ENCODE results near the gene PABPC4L. TPM values are rescaled to one million over a fixed set of nuclear protein-coding genes. Genes with fewer than 3 reads are reported as not detected.

The PABPC4L gene
- 1 to 10 TPM in 1 of 2 donors, under 1 TPM in 1; 0.87 to 1.0 TPM for total RNA-seq
- 0.75 TPM for polyA plus RNA-seq (ENCODE audit: insufficient read depth, low read depth, low replicate concordance)
- long read RNA-seq, donor 1, full-length matches to known transcripts = 3 of 3 reads
- long read RNA-seq, donor 1, partial matches to known transcripts = 0 of 3 reads
- long read RNA-seq, donor 1, other reads (novel, unspliced or antisense) = 0 of 3 reads
- long read RNA-seq, donor 2, full-length matches to known transcripts = 1 of 1 reads
- long read RNA-seq, donor 2, partial matches to known transcripts = 0 of 1 reads
- long read RNA-seq, donor 2, other reads (novel, unspliced or antisense) = 0 of 1 reads

DNA sequence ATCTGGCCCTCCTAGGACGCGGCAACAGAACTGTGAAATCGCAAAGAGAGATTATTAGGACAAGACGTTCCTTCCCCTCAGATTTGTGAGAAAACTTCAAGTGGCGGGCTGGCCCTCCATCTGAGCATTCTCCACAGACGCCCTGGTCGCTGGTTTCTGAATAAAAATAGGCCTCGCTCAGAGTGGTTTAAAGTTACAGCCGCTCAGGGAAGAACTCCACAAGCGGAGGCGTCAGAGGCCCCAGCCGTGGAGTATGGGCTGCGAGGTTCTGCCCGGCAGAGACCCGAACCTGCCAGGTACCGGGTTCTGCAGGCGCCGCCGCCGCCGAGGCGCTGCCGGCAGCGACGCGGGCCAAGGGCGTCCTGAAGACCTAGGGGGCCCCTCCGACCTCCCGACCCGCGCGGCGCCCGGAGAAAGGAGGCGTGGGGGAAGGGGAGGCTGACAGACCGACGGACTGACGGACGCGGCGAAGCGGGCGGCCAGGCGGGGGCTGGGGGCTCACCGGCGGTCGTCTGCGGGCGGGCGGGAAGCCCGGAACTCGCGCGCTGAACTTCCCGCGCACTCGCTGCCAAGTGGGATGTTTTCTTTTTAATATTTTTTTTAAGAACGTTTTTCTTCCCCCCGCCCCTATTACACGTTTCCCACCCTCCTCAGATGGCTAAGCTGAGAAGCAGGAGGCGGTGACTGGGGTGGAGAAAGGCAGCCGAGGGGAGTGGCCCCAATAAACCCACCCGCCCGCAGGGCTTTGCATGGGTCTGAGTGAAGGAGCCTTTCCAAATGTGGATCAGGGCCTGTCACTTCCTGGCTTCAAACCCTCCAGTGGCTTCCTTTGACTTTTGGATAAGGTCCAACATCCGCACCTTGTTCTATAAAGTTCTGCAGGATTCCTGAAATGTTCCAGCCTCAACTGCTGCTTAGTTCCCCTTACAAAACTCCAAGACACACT, at the start of gene PABPC4L:
Gene PABPC4L (minus strand): TSS at position 574 of the 946 bp plus-strand sequence. CDS start 770 bp downstream, outside the sequence.
- DNase-seq = peak; percentile 32
- peaks cover 4% of the 10 kb centered on the region for H3K4me1 ChIP-seq
- H3K27ac ChIP-seq = peak within 1 kb of the TSS; percentile 64 to 70
- peak within 1 kb of the TSS; percentile 62 to 77 for H3K4me3 ChIP-seq
- no peaks in the 10 kb centered on the region for H3K36me3 ChIP-seq (ENCODE audit: low read depth, missing control alignments)
- no peaks in the 10 kb centered on the region for H3K9me3 ChIP-seq
- intact Hi-C loops (cut with DNase I; ENCODE audit: low total_unique reads) = no loop called here
- WGBS, 2 donors = 0 to 3% methylated on average over 35 to 59 of the region's 65 CpGs
- no peaks in the 10 kb centered on the region for H3K27me3 ChIP-seq
- no peak for TF ChIP-seq POLR2A (IDR thresholded peaks at IDR 0.05)
- TF ChIP-seq, protein P1, sequence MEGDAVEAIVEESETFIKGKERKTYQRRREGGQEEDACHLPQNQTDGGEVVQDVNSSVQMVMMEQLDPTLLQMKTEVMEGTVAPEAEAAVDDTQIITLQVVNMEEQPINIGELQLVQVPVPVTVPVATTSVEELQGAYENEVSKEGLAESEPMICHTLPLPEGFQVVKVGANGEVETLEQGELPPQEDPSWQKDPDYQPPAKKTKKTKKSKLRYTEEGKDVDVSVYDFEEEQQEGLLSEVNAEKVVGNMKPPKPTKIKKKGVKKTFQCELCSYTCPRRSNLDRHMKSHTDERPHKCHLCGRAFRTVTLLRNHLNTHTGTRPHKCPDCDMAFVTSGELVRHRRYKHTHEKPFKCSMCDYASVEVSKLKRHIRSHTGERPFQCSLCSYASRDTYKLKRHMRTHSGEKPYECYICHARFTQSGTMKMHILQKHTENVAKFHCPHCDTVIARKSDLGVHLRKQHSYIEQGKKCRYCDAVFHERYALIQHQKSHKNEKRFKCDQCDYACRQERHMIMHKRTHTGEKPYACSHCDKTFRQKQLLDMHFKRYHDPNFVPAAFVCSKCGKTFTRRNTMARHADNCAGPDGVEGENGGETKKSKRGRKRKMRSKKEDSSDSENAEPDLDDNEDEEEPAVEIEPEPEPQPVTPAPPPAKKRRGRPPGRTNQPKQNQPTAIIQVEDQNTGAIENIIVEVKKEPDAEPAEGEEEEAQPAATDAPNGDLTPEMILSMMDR (IDR thresholded peaks at IDR 0.05) = no peak

DNA sequence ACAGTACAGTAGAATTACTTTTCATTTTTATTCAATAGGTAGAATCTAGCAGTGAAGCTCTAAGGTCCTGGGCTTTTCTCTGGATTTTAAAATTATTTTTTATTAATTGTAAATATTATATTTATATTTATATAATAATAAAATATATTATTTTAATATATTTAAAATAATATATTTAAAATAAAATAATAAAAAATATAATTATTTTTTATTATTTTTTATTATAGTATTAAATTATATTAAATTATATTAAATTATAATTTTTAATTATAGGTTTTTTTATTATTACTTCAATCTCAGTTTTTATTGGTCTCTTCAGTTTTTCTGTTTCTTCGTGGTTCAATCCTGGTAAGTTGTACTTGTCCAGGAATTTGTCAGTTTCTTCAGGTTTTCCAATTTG, 49.7 kb upstream of the PABPC4L start:
- Histone ChIP-seq H3K36me3 (ENCODE audit: low read depth, missing control alignments) (no peaks in the 10 kb centered on the region), H3K27ac (no peak overlapping the region), H3K9me3 (no peaks in the 10 kb centered on the region), H3K4me3 (no peak overlapping the region), H3K27me3 (no peaks in the 10 kb centered on the region), H3K4me1 (no peaks in the 10 kb centered on the region)
- 83 to 93% methylated on average over 1 of the region's 1 CpG for WGBS, 2 donors
- no peak for DNase-seq
- TF ChIP-seq POLR2A (IDR thresholded peaks at IDR 0.05) = no peak
- TF ChIP-seq, protein P1 (IDR thresholded peaks at IDR 0.05) = no peak
- intact Hi-C loops (cut with DNase I; ENCODE audit: low total_unique reads) = no loop called here

DNA sequence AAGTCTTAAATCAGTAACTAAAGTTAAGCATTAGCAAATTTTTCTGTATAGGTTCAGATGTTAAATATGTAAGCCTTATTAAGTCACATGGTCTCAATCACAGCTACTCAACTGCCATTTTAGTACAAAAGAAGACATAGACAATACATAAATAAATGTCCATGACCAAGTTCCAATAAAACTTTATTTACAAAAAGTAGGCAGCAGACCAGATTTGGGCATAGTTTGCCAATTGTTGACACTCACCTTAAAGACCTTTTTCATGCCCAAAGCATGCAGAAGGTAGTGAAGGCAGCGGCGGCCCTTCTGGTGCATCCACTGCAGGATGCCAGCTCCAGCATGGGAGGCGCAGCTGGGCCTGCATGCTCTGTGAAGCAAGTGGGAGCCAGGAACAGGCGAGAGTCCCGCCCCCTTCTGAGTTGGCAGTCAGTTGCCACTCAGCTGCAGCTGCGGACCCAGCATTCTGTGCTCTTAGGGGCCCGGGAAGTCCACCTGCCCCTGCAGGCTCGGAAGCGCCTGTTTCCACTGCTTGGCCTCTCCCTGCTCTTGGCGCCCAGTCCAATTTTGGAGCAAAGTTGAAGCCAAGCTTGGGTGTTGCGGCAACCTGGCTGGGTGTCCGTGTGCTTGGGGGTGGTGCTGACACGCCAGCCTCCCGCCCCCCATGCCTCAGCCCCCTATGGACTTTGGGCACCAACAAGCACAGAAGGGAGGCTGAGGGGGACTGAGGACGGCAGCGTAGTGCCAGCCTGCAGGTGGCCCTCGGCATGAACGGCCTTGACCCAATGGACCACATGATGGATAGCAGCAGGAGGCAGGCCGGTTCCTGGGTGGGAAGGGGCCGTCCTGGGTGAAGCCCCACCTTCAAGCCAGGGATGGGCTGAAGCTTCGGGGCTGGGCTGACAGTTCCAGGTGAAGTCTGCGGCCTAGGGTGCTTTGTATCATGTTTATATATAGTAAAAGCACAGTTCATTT, 42.4 kb upstream of the PABPC4L start:
- peak overlapping the region in 1 of 2 donors; percentile 5 for H3K4me3 ChIP-seq
- no peaks in the 10 kb centered on the region for H3K27me3 ChIP-seq
- TF ChIP-seq POLR2A (IDR thresholded peaks at IDR 0.05) = no peak
- TF ChIP-seq, protein P1 (IDR thresholded peaks at IDR 0.05) = no peak
- H3K27ac ChIP-seq = no peak overlapping the region
- intact Hi-C loops (cut with DNase I; ENCODE audit: low total_unique reads) = no loop called here
- DNase-seq = peak; percentile 23
- no peaks in the 10 kb centered on the region for H3K9me3 ChIP-seq
- H3K36me3 ChIP-seq (ENCODE audit: low read depth, missing control alignments) = no peaks in the 10 kb centered on the region
- 48 to 86% methylated on average over 5 to 22 of the region's 22 CpGs for WGBS, 2 donors
- no peaks in the 10 kb centered on the region for H3K4me1 ChIP-seq

DNA sequence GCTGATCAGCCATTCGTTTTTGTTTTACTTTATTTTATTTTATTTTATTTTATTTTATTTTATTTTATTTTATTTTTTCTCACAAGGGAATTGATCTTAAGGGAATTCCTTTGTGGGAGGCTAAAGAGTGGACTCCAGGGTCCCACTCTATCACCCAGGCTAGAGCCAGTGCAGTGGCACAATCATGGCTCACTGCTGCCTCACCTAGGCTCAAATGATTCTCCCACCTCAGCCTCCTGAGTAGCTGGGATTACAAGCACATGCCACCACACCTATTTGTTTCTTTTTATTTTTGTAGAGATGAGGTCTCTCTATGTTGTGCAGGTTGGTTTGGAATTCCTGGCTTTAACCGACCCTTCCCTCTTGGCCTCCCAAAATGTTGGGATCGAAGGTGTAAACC, 17.5 kb upstream of the PABPC4L start:
- no peak overlapping the region for H3K4me3 ChIP-seq
- intact Hi-C loops (cut with DNase I; ENCODE audit: low total_unique reads) = no loop called here
- no peak for DNase-seq
- no peaks in the 10 kb centered on the region for H3K4me1 ChIP-seq
- H3K9me3 ChIP-seq = no peaks in the 10 kb centered on the region
- WGBS, 2 donors = 81 to 95% methylated on average over 3 of the region's 3 CpGs
- no peak for TF ChIP-seq POLR2A (IDR thresholded peaks at IDR 0.05)
- no peaks in the 10 kb centered on the region for H3K36me3 ChIP-seq (ENCODE audit: low read depth, missing control alignments)
- H3K27me3 ChIP-seq = no peaks in the 10 kb centered on the region
- H3K27ac ChIP-seq = no peak overlapping the region

Data from testis (tissue), 5 donors.